K562 (cell line): Measurements from ENCODE around the gene EN2. TPM values are rescaled to one million over a fixed set of nuclear protein-coding genes. Genes with fewer than 3 reads are reported as not detected.

ENCODE experiments used
- ATAC-seq: fragments of 200-7000 bp; cut with Tn5 transposase; 3 replicates; pipeline ENCODE4 v1.9.1; 2020; ENCODE audit warnings: moderate library complexity
- BruUV-seq: library from RNA; stranded (reverse); fragments of 400-500 nt; replicated peaks from 2 replicates; lab custom pipeline; 2021; lab: Mats Ljungman, UMichigan
- CTCF ChIA-PET: fragments of 300-600 bp; formaldehyde crosslinking; extraction: SDS; loops from one replicate; lab custom pipeline; 2021; ENCODE audit warnings: low intra/inter-chr PET ratio; lab: Yijun Ruan, JAX
- POLR2A ChIA-PET: fragments of 300-600, 350-650 bp; sonication (Branson Sonifier 250); formaldehyde crosslinking; extraction: SDS; loops from one replicate; lab custom pipeline; 2021; ENCODE audit warnings: antibody characterized with exemption, inconsistent platforms; lab: Yijun Ruan, JAX
- DNase-seq, 4 experiments: peaks; one replicate each; pipeline versions ENCODE4 v3.0.0 to v3.0.0-alpha.2; 2011 to 2018; ENCODE audit warnings: low spot score in 3 of 4, mixed read lengths in 3 of 4; ENCODE audit errors: extremely low read depth in 1 of 4
- FAIRE-seq: peaks from 2 replicates; lab custom pipeline; 2011; peaks lifted over from hg19 to GRCh38; lab: Jason Lieb, UNC
- H2AFZ ChIP-seq: 2 replicates; pipeline ENCODE4 v1.6.0; 2011; ENCODE audit warnings: low read depth, low read length, control low read depth, inconsistent platforms
- H3K27ac ChIP-seq: fragments of 200-600 bp; 3 replicates; pipeline ENCODE4 v1.8.0; 2011; ENCODE audit warnings: low read depth, mild to moderate bottlenecking, control low read depth, inconsistent platforms, low read length, moderate library complexity, mixed read lengths; ENCODE audit errors: extremely low read depth
- H3K27me3 ChIP-seq, 2 experiments: fragments of 300-600 bp in 1 of 2; 2 replicates in 1 of 2; 3 replicates in 1 of 2; pipeline versions ENCODE4 v1.6.0 to v1.8.0; 2011; ENCODE audit warnings: inconsistent platforms in 2 of 2, low read length in 2 of 2, mild to moderate bottlenecking in 1 of 2, mixed read lengths in 1 of 2, moderate library complexity in 1 of 2; ENCODE audit not compliant: control insufficient read depth in 2 of 2, insufficient read depth in 2 of 2
- H3K36me3 ChIP-seq: fragments of 300-600 bp; 3 replicates; pipeline ENCODE4 v1.8.0; 2011; ENCODE audit warnings: mild to moderate bottlenecking, low read length, inconsistent platforms; ENCODE audit not compliant: control insufficient read depth, insufficient read depth
- H3K4me1 ChIP-seq, 2 experiments: fragments of 200-600 bp in 1 of 2; replicated peaks in 1 of 2; 2 replicates in 1 of 2; 3 replicates in 1 of 2; pipeline versions ENCODE4 v1.5.1 to v1.8.0; 2011; ENCODE audit warnings: inconsistent platforms in 2 of 2, low read length in 2 of 2, mild to moderate bottlenecking in 1 of 2, mixed read lengths in 1 of 2, moderate library complexity in 1 of 2; ENCODE audit not compliant: control insufficient read depth in 2 of 2, insufficient read depth in 2 of 2
- H3K4me2 ChIP-seq: 2 replicates; pipeline ENCODE4 v1.6.1; 2011; ENCODE audit warnings: low read length, control low read depth, inconsistent platforms, mixed read lengths; ENCODE audit not compliant: insufficient read depth
- H3K4me3 ChIP-seq: fragments of 200-600 bp; sonication (generic), shearing (Covaris generic); 2 replicates; pipeline ENCODE4 v1.5.1; 2016; ENCODE audit warnings: control low read depth, inconsistent platforms
- H3K79me2 ChIP-seq: fragments of 200-600 bp; 3 replicates; pipeline ENCODE4 v1.8.0; 2011; ENCODE audit warnings: low read length, inconsistent platforms; ENCODE audit not compliant: control insufficient read depth, insufficient read depth
- H3K9ac ChIP-seq, 2 experiments: 2 replicates each; pipeline versions ENCODE4 v1.6.0 to v1.6.1; 2011; ENCODE audit warnings: low read depth in 2 of 2, low read length in 2 of 2, control low read depth in 1 of 2, inconsistent platforms in 1 of 2, mild to moderate bottlenecking in 1 of 2, mixed read lengths in 1 of 2; ENCODE audit not compliant: insufficient read depth in 1 of 2
- H3K9me1 ChIP-seq: one replicate; pipeline ENCODE4 v1.6.0; 2011; ENCODE audit warnings: inconsistent platforms, mild to moderate bottlenecking, low read length, moderate library complexity; ENCODE audit not compliant: control insufficient read depth, insufficient read depth
- H3K9me3 ChIP-seq: replicated peaks from 2 replicates; pipeline ENCODE4 v1.5.1; 2011; ENCODE audit warnings: low read depth, low read length, inconsistent platforms; ENCODE audit not compliant: control insufficient read depth, insufficient read depth
- H4K20me1 ChIP-seq: replicated peaks from 2 replicates; pipeline ENCODE4 v1.6.1; 2011; ENCODE audit warnings: low read length, inconsistent platforms, mixed read lengths; ENCODE audit not compliant: control insufficient read depth, insufficient read depth
- GABPB1 ChIP-seq: sonication (generic); formaldehyde crosslinking; IDR thresholded peaks from 2 replicates; pipeline ENCODE4 v1.8.0; 2022; ENCODE audit warnings: mild to moderate bottlenecking, missing genetic modification reagents
- NCOA4 ChIP-seq: fragments of 450-650 bp; IDR thresholded peaks from 2 replicates; pipeline ENCODE4 v1.6.1; 2018; ENCODE audit warnings: mild to moderate bottlenecking; ENCODE audit not compliant: partially characterized antibody
- POLR3G ChIP-seq: IDR thresholded peaks from 2 replicates; pipeline ENCODE4 v1.6.1; 2011; ENCODE audit not compliant: insufficient read length, insufficient replicate concordance; ENCODE audit errors: extremely low read depth
- SLC30A9 ChIP-seq: fragments of 250-450 bp; sonication (Bioruptor Pico); IDR thresholded peaks from 2 replicates; pipeline ENCODE4 v1.8.0; 2022; ENCODE audit warnings: mild to moderate bottlenecking, moderate library complexity
- SMAD4 ChIP-seq: fragments of 250-450 bp; sonication (Bioruptor Pico); conservative IDR thresholded peaks from 2 replicates; pipeline ENCODE4 v1.8.0; 2021; ENCODE audit warnings: inconsistent platforms, mild to moderate bottlenecking, moderate library complexity
- TBL1XR1 ChIP-seq, 2 experiments: IDR thresholded peaks; 2 replicates each; pipeline ENCODE4 v1.6.1; 2012; ENCODE audit warnings: improper control_type of control experiment in 2 of 2, low read length in 2 of 2, mild to moderate bottlenecking in 1 of 2
- TFAP4 ChIP-seq: sonication (generic); formaldehyde crosslinking; IDR thresholded peaks from 2 replicates; pipeline ENCODE4 v1.8.0; 2022; ENCODE audit warnings: missing genetic modification reagents, mild to moderate bottlenecking, moderate library complexity, borderline replicate concordance
- THAP7 ChIP-seq: fragments of 250-450 bp; sonication (Bioruptor Pico); IDR thresholded peaks from 2 replicates; pipeline ENCODE4 v1.5.0; 2021
- ZBTB8A ChIP-seq: fragments of 450-650 bp; IDR thresholded peaks from 2 replicates; pipeline ENCODE4 v1.6.1; 2018; ENCODE audit warnings: mild to moderate bottlenecking, moderate library complexity; ENCODE audit not compliant: partially characterized antibody
- ZNF124 ChIP-seq: sonication (generic); formaldehyde crosslinking; IDR thresholded peaks from 2 replicates; pipeline ENCODE4 v1.8.1; 2022; ENCODE audit warnings: missing genetic modification reagents
- ZNF507 ChIP-seq: conservative IDR thresholded peaks from 2 replicates; pipeline ENCODE4 v1.6.1; 2017; ENCODE audit warnings: missing genetic modification characterization, missing compliant biosample characterization
- WGBS: fragments of 100-300 bp; shearing (Covaris generic); methylation state at CpG from one replicate; pipeline ENCODE4 v1.1.6; 2016; ENCODE audit warnings: low coverage, mixed read lengths; ENCODE audit not compliant: insufficient coverage; ENCODE audit errors: missing lambda C conversion rate; 5-methylcytosine and 5-hydroxymethylcytosine counted together
- in situ Hi-C: fragments of 300-500 bp; cut with MboI; formaldehyde crosslinking; loops from 4 replicates; pipeline ENCODE4 v1.15.0; 2018; ENCODE audit warnings: inconsistent platforms, mixed read lengths
- intact Hi-C: fragments of 100-400 bp; cut with micrococcal nuclease; formaldehyde crosslinking; loops from 2 replicates; pipeline ENCODE4 v1.14.2; 2022
- polyA plus RNA-seq, 8 experiments: library from polyadenylated mRNA; depleted of rRNA in 4 of 8; stranded (reverse) in 5 of 8; unstranded in 3 of 8; fragments of >200 nt; fragmentation: Nextera tagmentation in 2 of 8; fragmentation: Illumina TruSeq in 1 of 8; extraction: Ambion mirVana in 2 of 8; extraction: Trizol in 1 of 8; gene quantifications; 2 replicates each; pipeline versions ENCODE4 v1.2.1 to v1.2.3, GENCODE V29; 2011 to 2014; ENCODE audit warnings: inconsistent platforms in 1 of 8, missing spikeins in 1 of 8
- total RNA-seq, 7 experiments: library from RNA; depleted of rRNA in 6 of 7; stranded (reverse); fragments of >200 nt in 6 of 7; fragmentation: Illumina TruSeq in 2 of 7; extraction: Trizol in 2 of 7; gene quantifications; 2 replicates each; pipeline versions ENCODE4 v1.2.1 to v1.2.3, GENCODE V29; 2011 to 2021; ENCODE audit warnings: low replicate concordance in 1 of 7
- TF ChIP-seq, protein P1 (sequence below): IDR thresholded peaks from 2 replicates; pipeline ENCODE4 v1.6.1; 2011; ENCODE audit warnings: borderline replicate concordance, low read depth, mild to moderate bottlenecking, moderate library complexity, low read length; ENCODE audit not compliant: insufficient read depth, poor library complexity, severe bottlenecking
- TF ChIP-seq, protein P2 (sequence below): fragments of 450-650 bp; formaldehyde crosslinking; conservative IDR thresholded peaks from 2 replicates; pipeline ENCODE4 v1.4.0; 2022; ENCODE audit warnings: mild to moderate bottlenecking, missing genetic modification characterization
- TF ChIP-seq, protein P3 (sequence below), 2 experiments: fragments of 200-800 bp in 1 of 2; sonication (Bioruptor generic) in 1 of 2; sonication (generic) in 1 of 2; formaldehyde crosslinking in 1 of 2; IDR thresholded peaks in 1 of 2; conservative IDR thresholded peaks in 1 of 2; 2 replicates each; pipeline versions ENCODE4 v1.5.0 to v1.6.1; 2016 to 2020; ENCODE audit warnings: missing compliant biosample characterization in 1 of 2, missing genetic modification characterization in 1 of 2, missing genetic modification reagents in 1 of 2

Gene EN2
- total and polyA plus RNA-seq, 9 of the 15 experiments (the other 6 are each of a cell fraction or from before 2014, with no cell fraction given), result 0.04 TPM; not detected in 7

DNA sequence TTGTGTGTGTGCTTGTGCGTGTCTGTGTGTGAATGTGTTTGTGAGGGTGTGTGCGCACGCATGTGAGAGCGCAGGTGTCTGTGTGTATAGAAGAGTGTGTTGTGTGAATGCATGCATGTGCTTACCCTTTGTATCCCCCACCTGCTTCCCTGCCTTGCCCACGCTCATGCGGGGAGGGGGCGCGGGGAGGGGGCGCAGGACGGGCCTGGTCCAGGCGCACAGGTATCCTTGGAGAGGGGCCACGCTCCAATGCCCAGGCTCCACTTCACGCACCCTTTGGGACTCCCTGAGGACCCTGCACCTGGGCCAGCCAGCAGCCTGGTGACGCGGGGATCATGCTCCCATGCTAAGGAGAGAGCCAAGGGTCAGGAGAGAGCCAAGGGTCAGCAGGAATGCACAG lies 47.9 kb upstream of the EN2 start (continued):
- no peak for TF ChIP-seq THAP7
- no peak for TF ChIP-seq ZBTB8A
- no peak for TF ChIP-seq NCOA4
- TF ChIP-seq SMAD4, result no peak

DNA sequence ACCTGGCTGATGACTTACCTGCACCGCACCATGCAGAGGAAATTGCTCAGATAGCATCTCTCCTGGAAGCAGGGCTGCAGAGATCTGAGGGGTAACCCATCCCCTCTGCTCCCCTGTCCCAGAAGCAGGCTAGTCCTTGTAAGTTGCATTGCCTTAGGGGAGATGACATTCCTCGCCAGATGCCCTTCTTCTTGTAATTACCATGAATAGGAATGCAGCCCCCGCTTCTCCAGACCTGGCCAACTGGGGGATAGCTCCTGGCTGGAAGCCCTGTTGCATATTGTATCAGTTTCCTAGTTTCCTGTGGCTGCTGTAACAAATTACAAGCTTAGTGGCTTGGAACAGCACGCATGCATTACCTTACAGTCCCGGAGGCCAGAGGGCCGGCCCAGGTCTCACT lies 47.5 kb upstream of the EN2 start:
- Histone ChIP-seq H3K9me1 (peaks cover 2% of the 10 kb centered on the region), H2AFZ (no peak overlapping the region), H3K4me2 (no peak overlapping the region), H3K9ac (no peak overlapping the region), H3K27ac (no peak overlapping the region), H3K9me3 (no peaks in the 10 kb centered on the region), H3K36me3 (no peaks in the 10 kb centered on the region), H4K20me1 (peaks cover 13% of the 10 kb centered on the region; the same call in 1 of the 2 replicates), H3K4me1 (peaks cover 0 to 26% of the 10 kb centered on the region in 2 experiments; a peak in 2 of 5 replicates), H3K79me2 (no peaks in the 10 kb centered on the region), H3K27me3 (peaks cover 20 to 69% of the 10 kb centered on the region in 2 experiments; a peak in 4 of 5 replicates), H3K4me3 (no peak overlapping the region)
- WGBS, result 2% methylated on average over 6 of the region's 6 CpGs
- no peak for FAIRE-seq
- ATAC-seq, result no peak
- intact Hi-C loops (no loop called here), in situ Hi-C loops (no loop called here)
- TF ChIP-seq TFAP4 (CRISPR knock-in tag), result no peak
- TF ChIP-seq, protein P1, sequence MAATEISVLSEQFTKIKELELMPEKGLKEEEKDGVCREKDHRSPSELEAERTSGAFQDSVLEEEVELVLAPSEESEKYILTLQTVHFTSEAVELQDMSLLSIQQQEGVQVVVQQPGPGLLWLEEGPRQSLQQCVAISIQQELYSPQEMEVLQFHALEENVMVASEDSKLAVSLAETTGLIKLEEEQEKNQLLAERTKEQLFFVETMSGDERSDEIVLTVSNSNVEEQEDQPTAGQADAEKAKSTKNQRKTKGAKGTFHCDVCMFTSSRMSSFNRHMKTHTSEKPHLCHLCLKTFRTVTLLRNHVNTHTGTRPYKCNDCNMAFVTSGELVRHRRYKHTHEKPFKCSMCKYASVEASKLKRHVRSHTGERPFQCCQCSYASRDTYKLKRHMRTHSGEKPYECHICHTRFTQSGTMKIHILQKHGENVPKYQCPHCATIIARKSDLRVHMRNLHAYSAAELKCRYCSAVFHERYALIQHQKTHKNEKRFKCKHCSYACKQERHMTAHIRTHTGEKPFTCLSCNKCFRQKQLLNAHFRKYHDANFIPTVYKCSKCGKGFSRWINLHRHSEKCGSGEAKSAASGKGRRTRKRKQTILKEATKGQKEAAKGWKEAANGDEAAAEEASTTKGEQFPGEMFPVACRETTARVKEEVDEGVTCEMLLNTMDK, result no peak
- no peak for TF ChIP-seq GABPB1 (CRISPR knock-in tag)
- TF ChIP-seq, protein P2, sequence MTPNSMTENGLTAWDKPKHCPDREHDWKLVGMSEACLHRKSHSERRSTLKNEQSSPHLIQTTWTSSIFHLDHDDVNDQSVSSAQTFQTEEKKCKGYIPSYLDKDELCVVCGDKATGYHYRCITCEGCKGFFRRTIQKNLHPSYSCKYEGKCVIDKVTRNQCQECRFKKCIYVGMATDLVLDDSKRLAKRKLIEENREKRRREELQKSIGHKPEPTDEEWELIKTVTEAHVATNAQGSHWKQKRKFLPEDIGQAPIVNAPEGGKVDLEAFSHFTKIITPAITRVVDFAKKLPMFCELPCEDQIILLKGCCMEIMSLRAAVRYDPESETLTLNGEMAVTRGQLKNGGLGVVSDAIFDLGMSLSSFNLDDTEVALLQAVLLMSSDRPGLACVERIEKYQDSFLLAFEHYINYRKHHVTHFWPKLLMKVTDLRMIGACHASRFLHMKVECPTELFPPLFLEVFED (CRISPR knock-in tag), result no peak
- no peak for TF ChIP-seq POLR3G
- TF ChIP-seq, protein P3, sequence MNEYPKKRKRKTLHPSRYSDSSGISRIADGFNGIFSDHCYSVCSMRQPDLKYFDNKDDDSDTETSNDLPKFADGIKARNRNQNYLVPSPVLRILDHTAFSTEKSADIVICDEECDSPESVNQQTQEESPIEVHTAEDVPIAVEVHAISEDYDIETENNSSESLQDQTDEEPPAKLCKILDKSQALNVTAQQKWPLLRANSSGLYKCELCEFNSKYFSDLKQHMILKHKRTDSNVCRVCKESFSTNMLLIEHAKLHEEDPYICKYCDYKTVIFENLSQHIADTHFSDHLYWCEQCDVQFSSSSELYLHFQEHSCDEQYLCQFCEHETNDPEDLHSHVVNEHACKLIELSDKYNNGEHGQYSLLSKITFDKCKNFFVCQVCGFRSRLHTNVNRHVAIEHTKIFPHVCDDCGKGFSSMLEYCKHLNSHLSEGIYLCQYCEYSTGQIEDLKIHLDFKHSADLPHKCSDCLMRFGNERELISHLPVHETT (CRISPR knock-in tag; conservative IDR thresholded peaks at IDR 0.05 in 1 of 2, IDR thresholded peaks at IDR 0.05 in 1 of 2), result no peak
- no peak for TF ChIP-seq TBL1XR1 (IDR thresholded peaks at IDR 0.05; ENCODE audit: low read length in 2 of 2)
- TF ChIP-seq ZNF124 (CRISPR knock-in tag), result no peak
- no peak for TF ChIP-seq ZNF507 (tag)
- TF ChIP-seq SLC30A9 (CRISPR knock-in tag), result no peak
- POLR2A ChIA-PET, result interaction anchor here (0.7 kb wide), 1 partner anchor 15 kb away, joined by 3 read pairs; no protein-coding TSS in a partner anchor
- no TSS peak for BruUV-seq
- no peak for DNase-seq
- CTCF ChIA-PET, result no interaction called here
